Measurements from ENCODE around the gene DNER. TPM values are rescaled to one million over a fixed set of nuclear protein-coding genes. Genes with fewer than 3 reads are reported as not detected.
"Not testable (repeated sequence)": the region's sequence is repeated elsewhere in the genome, so short reads cannot be mapped to it uniquely, and the experiment has no call there.

DNER gene
- total RNA-seq, 1 donor from 2014 or later = 1.8 TPM

GRCh38 chr2:229627728-229628127, 86.6 kb downstream of the DNER start:
- peak; percentile 10 for DNase-seq (ENCODE audit: low read depth)
- Histone ChIP-seq H3K4me3 (ENCODE audit: low read depth, low read length) (no peak overlapping the region), H3K27me3 (ENCODE audit: control insufficient read depth, insufficient read depth, low read length) (peaks cover 1% of the 10 kb centered on the region), H3K36me3 (ENCODE audit: control insufficient read depth, insufficient read depth, low read length) (no peaks in the 10 kb centered on the region)
- no peak for TF ChIP-seq CTCF (IDR thresholded peaks at IDR 0.05; ENCODE audit: insufficient read depth, low read length, severe bottlenecking)
- FAIRE-seq = no peak

DNA sequence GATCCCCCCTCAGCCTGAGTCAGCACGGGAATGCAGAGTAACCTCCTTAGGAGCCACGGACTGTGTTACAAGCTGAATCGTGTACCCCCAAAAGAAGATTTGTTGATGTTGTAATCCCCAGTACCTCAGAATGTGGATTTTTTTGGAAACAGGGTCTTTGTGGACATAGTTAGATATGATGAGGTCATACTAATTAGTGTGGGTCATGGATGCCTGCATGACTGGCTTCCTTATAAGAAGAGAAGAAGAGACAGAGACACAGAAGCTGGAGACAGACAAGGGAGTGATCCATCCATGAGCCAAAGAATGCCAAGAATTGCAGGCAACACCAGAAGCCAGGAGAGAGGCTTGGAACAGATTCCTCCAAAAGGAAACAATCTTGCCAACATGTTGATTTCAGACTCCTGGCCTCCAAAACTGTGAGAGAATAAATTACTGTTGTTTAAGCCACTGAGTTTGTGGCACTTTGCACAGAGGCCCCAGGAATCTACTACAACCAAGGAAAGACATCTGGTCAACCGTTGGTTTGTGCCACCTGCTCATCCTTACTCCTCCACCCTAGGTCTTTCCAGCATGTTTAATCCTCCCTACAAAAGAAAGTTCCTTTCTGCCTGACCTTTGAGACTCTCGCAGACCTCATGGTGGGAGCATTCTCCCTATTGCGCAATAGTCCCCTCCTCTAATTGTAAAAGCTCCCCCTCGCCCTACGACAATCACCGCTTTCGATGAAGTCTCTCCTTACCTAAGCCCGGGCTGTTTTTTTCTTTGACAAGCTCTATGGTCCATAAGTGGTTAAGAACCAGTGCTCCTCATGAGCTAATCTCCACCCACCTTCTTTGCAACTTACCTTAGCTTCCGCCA, 91.6 kb downstream of the DNER start:
- FAIRE-seq = peak; percentile 32

DNA sequence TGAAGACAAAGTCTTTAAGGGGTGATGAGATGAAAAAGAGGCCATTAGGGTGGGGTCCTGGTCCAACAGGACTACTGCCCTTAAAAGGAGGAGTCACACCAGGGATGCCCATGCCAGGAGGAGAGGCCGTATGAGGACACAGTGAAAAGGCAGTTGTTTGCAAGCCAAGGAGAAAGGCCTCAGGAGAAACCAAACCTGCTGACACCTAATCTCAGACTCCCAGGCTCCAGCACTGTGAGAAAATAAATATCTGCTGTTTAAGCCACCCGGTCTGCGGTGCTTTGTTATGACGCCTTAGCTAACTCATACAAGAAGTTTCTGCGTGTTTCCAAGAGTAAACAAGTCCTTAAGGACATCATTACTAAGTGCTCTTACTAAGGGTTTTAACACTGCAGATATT, 93.6 kb downstream of the DNER start:
- no peak for FAIRE-seq

More for the DNA sequence above, 91.6 kb downstream of the DNER start:
- Histone ChIP-seq H3K4me3 (ENCODE audit: low read depth, low read length) (no peak overlapping the region), H3K36me3 (ENCODE audit: control insufficient read depth, insufficient read depth, low read length) (no peaks in the 10 kb centered on the region), H3K27me3 (ENCODE audit: control insufficient read depth, insufficient read depth, low read length) (peaks cover 1% of the 10 kb centered on the region)
- no peak for DNase-seq (ENCODE audit: low read depth)
- no peak for TF ChIP-seq CTCF (IDR thresholded peaks at IDR 0.05; ENCODE audit: insufficient read depth, low read length, severe bottlenecking)

DNA sequence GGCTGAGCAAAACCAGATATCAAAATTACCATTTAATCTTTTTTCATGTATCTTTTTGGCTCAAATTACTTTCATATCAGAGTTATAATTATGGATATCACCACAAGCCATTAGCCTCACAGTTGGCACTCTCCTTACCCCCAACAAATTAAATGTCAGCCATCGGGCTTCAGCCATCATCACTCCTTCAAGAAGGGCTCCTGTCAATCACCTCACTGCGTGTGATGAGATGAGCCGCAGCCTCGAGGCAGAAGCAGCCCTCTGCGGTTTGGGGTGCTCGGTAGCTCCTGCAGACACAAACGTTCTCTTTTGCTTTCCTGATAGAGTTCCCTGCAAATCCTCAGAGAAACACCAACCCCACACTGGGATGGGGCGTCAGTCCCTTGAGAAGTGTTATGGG, 94.1 kb downstream of the DNER start:
- FAIRE-seq (no peak), DNase-seq (ENCODE audit: low read depth) (no peak)
- H3K36me3 ChIP-seq (ENCODE audit: control insufficient read depth, insufficient read depth, low read length) = no peaks in the 10 kb centered on the region
- no peak for TF ChIP-seq CTCF (IDR thresholded peaks at IDR 0.05; ENCODE audit: insufficient read depth, low read length, severe bottlenecking)
- H3K27me3 ChIP-seq (ENCODE audit: control insufficient read depth, insufficient read depth, low read length) = peaks cover 1% of the 10 kb centered on the region
- H3K4me3 ChIP-seq (ENCODE audit: low read depth, low read length) = no peak overlapping the region

More for the DNA sequence above, 93.6 kb downstream of the DNER start:
- H3K36me3 ChIP-seq (ENCODE audit: control insufficient read depth, insufficient read depth, low read length) = no peaks in the 10 kb centered on the region
- no peak for TF ChIP-seq CTCF (IDR thresholded peaks at IDR 0.05; ENCODE audit: insufficient read depth, low read length, severe bottlenecking)
- no peak overlapping the region for H3K4me3 ChIP-seq (ENCODE audit: low read depth, low read length)
- no peak for DNase-seq (ENCODE audit: low read depth)
- H3K27me3 ChIP-seq (ENCODE audit: control insufficient read depth, insufficient read depth, low read length) = peaks cover 1% of the 10 kb centered on the region

DNA sequence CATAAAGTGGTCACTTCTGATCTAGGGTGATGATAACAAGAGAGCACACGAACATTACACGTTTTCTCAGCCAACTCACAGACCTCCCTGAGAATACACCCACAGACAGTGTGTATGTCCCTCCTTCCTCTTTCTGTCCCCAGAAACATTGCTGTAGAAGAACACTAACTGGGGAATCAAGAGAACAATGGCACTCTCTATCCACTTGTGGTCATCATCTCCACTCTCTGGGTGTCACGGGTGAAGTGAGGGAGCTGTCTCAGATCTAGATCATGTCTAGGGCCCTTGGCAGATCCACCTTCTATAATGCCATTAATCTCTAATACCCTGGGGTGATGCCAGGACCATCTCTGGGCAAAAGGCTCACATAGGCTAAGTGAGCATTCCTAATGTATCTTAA, 97.9 kb downstream of the DNER start:
- DNase-seq (ENCODE audit: low read depth) (no peak), FAIRE-seq (no peak)
- Histone ChIP-seq H3K36me3 (ENCODE audit: control insufficient read depth, insufficient read depth, low read length) (no peaks in the 10 kb centered on the region), H3K4me3 (ENCODE audit: low read depth, low read length) (no peak overlapping the region), H3K27me3 (ENCODE audit: control insufficient read depth, insufficient read depth, low read length) (no peaks in the 10 kb centered on the region)
- TF ChIP-seq CTCF (IDR thresholded peaks at IDR 0.05; ENCODE audit: insufficient read depth, low read length, severe bottlenecking) = no peak

DNA sequence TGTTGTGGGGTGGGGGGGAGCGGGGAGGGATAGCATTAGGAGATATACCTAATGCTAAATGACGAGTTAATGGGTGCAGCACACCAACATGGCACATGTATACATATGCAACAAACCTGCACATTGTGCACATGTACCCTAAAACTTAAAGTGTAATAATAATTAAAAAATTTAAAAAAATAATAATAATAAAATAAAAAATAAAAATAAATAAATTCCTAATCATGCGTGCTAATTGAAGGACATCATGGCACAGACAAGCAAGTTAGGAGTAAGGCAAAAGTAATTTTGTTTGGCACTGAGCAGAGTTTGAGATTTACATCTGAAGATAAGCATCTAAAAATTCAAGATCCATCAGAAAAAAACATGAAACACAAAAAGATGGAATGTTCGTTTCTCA, 100.3 kb downstream of the DNER start:
- H3K27me3 ChIP-seq (ENCODE audit: control insufficient read depth, insufficient read depth, low read length); H3K4me3 ChIP-seq (ENCODE audit: low read depth, low read length); H3K36me3 ChIP-seq (ENCODE audit: control insufficient read depth, insufficient read depth, low read length); FAIRE-seq; DNase-seq (ENCODE audit: low read depth): not testable (repeated sequence)

Measured in bronchial epithelial cell (primary cell).